Measurements from ENCODE around the gene MPPED2.

- no peak for TF ChIP-seq SPI1 (IDR thresholded peaks at IDR 0.05; ENCODE audit: borderline replicate concordance, insufficient read depth, low read depth, low read length)
- no peak for TF ChIP-seq ATF3 (IDR thresholded peaks at IDR 0.05; ENCODE audit: borderline replicate concordance, extremely low read depth, low read depth, low read length)
- no peak for TF ChIP-seq POLR2AphosphoS5 (IDR thresholded peaks at IDR 0.05; ENCODE audit: low read length)
- no peak for TF ChIP-seq MAX (IDR thresholded peaks at IDR 0.05; ENCODE audit: low read depth, low read length)
These were observed 36.6 kb downstream of the MPPED2 start for GRCh38 chr11:30549565-30549964.

Data from GM12878 (cell line).